HG03135 (cell line): ENCODE data around the gene ZFP57.

Experiments used
- ATAC-seq: cut with Tn5 transposase; IDR thresholded peaks from one replicate; pipeline ENCODE4 v1.9.1; 2021; ENCODE audit warnings: mild to moderate bottlenecking, moderate library complexity; ENCODE audit not compliant: unreplicated experiment

ZFP57 gene

DNA sequence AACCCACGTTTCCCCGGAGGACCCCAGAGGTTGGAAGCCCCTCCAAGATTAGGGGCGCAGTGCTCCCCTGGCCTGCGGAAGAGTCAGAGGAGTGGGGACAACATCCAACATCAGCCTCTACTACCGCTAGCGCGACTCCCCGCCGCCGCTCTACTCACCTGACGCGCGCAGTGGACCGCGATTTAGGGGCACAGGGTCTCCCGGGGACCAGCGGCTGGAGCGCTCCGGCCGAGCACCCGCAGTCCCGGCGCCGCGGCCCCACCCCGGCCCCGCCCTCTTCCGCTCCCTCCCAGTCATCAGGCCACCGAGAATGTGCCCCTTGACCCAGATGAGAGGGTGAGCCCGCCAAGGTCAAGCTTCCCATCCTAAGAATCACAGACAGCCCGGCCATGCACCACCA lies at the start of gene ZFP57:
Gene ZFP57, minus strand, starts transcription at position 249 of the 400 bp plus-strand sequence. CDS start 4,149 bp downstream, outside the sequence.
- ATAC-seq = no peak

DNA sequence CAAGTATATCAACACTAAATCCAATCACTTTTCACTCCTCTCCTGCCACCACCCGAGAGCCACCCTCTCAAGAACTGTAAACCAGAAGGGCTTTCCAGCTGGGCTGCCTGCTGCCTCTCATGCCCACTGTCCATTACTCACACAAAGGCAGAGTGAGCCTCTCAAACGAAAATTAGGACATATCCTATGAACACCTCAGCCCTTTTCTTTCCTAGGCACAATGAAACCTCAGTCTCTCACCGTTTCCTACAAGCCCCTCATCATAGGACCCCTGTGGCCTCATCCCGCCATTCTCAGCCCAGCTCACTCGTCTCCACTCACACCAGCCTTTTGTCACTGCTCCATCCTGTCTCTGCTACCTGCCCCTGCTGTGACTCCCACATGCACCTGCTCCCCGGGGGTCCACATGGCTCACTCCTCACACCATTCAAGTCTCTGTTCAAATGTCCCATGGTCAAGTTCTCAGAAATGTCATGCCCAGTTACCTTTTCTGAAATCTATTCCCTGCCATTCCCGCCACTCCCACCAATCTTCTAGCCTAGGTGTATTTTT lies 49.7 kb upstream of the ZFP57 start:
- ATAC-seq = no peak

DNA sequence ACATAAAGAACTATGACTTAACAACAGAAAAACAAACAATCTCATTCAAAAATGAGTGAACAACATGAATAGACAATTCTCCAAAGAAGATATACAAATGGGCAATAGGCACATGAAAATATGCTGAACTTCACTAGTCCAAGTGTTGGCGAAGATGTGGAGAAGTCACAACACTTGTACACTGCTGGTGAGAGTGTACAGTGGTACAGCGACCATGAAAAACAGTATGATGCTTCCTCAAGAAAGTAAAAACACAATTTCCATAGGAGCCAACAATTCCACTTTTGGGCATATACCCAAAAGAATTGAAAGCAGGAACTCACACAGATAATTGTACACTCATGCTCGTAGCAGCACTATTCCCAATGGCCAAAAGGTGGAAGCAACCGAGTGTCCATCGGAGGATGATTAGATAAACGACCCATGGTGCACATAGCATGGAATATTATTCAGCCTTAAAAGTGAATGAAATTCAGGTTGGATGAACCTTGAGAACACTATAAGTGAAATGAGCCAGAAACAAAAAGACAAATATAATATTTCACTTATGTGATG lies 48.9 kb upstream of the ZFP57 start:
- ATAC-seq = no peak

DNA sequence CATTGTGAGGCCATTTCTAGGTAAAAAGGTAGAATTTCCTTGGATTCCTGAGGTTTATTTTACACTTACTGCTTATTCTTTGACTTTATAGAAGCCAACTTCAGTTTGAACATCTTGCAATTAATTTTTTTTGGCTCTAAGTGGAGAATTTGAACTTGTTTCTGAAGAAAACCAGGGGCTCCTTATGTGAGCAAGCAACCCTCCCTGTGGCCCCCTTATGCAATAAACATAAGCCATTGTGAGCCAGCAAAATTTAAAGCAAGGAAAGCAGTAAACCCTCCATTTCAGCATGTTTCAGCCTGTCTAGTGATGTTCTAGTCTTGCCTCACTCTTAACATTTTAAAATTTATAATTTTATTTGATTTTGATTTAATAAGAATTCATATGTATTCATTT lies 47.9 kb upstream of the ZFP57 start:
- no peak for ATAC-seq

DNA sequence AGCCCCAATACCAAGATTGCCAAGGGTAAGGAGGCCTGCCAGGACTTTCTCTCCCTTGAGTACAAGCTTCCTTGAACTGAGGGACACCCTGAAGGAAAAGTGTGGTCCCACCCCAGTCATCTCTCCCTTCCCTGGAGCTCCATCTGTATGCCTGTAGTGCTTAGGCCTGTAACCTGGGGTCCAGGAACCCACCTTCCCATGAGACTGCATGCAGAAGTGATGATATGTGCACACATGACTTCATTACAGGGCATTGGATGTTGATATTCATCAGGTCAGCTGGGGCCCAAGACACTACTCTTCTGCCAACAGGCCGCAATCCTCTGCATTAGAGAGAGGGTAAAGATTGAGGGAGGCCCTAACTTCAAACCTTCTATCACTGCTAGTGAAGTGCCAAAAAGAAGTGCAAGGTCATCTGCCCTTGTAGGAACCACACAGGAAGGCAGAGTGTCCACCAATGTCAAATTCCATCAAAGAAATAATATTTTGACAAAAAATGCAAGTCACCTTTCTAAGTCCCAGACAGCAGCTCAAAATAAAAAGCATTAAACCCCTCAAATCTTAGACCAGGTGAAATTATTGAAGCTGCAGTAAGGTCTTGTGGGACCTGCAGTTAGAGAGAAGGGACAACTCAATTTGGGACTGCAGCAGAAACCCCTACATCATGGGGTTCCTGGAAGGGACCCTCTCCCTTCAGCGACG lies 47.4 kb upstream of the ZFP57 start:
- no peak for ATAC-seq

DNA sequence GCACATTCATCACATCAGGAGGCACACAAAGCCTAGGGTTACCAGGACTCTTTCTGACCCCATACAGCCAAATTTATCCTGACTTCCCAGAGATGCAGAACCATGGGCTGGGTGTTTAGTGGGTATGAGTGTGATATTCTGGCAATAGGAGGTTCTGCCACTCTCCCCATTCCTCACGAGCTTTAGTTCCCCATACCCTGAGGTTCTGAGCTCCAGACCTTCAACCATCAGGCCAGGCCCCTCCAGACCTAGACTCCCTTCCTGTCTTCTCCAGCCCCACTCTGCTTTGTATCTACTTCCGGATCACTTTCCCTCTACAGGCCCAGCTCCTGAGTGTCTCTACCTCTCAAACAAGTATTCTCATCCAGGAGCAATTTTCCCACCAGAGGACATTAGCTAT lies 46.7 kb upstream of the ZFP57 start:
- no peak for ATAC-seq

DNA sequence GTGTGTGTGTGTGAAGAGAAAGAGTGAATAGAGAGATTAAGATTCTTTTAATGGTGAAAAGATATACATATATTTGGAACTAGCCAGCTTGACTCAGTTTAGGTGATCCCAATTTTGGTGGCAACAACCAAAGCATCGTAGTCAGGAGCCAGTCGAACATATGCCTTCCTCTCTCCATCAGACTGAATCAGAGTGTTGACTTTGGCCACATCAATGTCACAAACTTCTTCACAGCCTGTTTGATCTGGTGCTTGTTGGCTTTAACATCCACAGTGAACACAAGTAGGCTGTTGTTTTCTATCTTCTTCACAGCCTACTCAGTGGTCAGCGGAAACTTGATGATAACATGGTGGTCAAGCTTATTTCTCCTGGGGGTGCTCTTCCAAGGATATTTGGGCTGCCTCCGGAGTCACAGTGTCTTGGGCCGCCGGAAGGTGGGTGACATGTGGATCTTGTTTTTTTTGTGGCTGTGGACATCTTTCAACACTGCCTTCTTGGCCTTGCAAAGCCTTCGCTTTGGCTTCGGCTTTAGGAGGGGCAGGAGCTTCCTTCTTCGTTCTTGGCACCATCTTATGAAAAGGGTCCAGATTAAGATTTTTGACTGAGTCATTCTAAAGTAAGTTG lies 45.7 kb upstream of the ZFP57 start:
- ATAC-seq = no peak

DNA sequence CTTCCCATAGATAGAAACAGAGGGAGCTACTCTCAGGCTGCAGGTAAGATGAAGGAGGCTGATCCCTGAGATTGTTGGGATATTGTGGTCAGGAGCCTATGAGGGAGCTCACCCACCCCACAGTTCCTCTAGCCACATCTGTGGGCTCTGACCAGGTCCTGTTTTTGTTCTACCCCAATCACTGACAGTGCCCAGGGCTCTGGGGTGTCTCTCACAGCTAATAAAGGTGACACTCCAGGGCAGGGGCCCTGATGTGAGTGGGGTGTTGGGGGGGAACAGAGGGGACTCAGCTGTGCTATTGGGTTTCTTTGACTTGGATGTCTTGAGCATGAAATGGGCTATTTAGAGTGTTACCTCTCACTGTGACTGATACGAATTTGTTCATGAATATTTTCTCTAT lies 45.0 kb upstream of the ZFP57 start:
- ATAC-seq = no peak

DNA sequence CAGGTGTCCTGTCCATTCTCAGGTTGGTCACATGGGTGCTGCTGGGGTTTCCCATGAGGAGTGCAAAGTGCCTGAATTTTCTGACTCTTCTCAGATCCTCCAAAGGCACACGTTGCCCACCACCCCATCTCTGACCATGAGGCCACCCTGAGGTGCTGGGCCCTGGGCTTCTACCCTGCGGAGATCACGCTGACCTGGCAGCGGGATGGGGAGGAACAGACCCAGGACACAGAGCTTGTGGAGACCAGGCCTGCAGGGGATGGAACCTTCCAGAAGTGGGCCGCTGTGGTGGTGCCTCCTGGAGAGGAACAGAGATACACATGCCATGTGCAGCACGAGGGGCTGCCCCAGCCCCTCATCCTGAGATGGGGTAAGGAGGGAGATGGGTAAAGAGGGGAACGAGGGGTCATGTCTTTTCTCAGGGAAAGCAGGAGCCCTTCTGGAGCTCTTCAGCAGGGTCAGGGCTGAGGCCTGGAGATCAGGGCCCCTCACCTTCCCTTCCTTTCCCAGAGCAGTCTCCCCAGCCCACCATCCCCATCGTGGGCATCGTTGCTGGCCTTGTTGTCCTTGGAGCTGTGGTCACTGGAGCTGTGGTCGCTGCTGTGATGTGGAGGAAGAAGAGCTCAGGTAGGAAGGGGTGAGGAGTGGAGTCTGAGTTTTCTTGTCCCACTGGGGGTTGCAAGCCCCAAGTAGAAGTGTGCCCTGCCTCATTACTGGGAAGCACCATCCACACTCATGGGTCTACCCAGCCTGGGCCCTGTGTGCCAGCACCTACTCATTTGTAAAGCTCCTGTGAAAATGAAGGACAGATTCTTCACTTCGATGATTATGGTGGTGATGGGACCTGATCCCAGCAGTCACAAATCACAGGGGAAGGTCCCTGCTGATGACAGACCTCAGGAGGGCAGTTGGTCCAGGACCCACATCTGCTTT lies 44.3 kb upstream of the ZFP57 start:
- no peak for ATAC-seq

DNA sequence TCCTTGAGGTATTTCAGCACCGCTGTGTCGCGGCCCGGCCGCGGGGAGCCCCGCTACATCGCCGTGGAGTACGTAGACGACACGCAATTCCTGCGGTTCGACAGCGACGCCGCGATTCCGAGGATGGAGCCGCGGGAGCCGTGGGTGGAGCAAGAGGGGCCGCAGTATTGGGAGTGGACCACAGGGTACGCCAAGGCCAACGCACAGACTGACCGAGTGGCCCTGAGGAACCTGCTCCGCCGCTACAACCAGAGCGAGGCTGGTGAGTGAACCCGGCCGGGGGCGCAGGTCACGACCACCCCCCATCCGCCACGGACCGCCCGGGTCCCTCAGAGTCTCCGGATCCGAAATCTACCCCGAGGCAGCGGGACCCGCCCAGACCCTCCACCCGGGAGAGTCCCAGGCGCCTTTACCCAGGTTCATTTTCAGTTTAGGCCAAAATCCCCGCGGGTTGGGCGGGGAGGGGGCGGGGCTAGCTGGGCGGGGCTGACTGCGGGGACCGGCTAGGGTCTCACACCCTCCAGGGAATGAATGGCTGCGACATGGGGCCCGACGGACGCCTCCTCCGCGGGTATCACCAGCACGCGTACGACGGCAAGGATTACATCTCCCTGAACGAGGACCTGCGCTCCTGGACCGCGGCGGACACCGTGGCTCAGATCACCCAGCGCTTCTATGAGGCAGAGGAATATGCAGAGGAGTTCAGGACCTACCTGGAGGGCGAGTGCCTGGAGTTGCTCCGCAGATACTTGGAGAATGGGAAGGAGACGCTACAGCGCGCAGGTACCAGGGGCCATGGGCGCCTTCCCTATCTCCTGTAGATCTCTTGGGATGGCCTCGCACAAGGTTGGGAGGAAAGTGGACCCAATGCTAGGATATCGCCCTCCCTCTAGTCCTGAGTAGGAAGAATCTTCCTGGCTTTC lies 43.0 kb upstream of the ZFP57 start:
- peak; percentile 19 for ATAC-seq

DNA sequence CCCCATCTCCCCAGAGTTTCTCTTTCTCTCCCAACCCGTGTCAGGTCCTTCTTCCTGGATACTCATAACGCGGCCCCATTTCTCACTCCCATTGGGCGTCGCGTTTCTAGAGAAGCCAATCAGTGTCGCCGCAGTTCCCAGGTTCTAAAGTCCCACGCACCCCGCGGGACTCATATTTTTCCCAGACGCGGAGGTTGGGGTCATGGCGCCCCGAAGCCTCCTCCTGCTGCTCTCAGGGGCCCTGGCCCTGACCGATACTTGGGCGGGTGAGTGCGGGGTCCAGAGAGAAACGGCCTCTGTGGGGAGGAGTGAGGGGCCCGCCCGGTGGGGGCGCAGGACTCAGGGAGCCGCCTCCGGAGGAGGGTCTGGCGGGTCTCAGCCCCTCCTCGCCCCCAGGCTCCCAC lies 42.3 kb upstream of the ZFP57 start, which contains the start of gene HLA-F:
Gene HLA-F, plus strand, starts transcription at position 173 of the 404 bp plus-strand sequence. Its CDS starts 30 bp downstream, at position 203.
- ATAC-seq = peak; percentile 82

DNA sequence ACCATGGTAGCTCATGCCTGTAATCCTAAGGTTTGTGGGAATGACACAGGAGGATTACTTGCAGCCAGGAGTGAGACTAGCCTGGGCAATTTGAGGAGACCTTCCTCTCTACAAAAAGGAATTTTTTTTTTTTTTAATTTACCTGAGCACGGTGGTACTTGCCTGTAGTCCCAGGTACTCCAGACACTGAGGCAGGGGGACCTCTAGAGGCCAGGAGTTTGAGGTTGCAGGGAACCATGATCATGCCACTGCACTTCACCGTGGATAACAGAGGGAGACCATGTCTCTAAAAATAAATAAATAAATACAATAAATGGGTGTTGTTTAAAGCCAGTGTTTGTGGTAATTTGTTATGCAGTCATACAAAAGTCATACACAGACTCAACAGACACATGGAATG lies 39.9 kb upstream of the ZFP57 start:
- ATAC-seq = no peak

DNA sequence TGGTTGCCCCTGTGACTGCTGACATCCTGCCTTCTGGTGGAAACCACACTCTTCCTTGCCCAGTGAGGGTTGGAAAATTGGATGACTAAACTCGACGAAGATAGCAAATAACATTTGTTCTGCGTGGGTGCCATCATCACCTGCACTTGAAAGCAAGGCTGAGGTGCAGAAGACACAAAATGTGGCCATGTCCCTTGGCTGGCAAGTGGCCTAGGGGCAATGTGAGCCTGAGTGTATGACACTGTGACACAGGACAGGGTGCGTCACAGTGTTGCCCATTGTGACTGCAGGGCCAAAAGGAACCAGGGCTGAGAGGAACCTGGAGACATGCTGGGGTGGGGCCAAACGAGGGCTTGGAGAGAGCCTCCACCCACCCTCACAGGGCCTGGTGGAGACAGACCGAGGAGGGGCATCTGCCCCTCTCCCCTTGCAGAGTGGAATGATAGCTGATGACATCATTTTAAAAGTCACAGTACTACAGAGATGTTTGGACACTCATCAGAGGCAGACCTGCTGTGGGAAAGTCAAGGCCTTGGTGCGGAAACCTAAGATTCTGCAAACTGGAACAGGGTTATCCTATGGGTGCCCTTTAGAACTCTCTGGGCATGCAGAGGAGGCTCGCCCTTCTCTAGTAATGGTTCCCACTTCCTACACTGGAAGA lies 29.5 kb upstream of the ZFP57 start:
- no peak for ATAC-seq

DNA sequence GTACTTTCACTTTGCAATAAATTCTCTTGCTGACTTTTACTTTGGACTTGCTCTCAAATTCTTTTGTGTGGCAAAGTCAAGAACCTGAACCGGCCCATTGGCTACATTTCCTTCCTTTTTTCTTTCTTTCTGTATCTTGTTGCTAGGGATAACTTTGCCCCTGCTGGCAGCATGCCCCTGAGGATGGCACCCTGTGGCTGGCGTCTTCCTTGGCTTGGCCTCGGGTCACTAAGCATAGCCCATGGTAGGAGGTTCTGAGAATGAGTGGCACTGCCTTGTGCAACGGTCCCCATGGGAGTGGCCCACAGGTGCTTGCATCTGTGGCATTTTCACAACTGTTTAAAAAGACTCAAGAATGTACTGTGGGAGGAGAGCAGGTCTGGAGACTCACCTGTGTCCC lies 28.2 kb upstream of the ZFP57 start:
- no peak for ATAC-seq

DNA sequence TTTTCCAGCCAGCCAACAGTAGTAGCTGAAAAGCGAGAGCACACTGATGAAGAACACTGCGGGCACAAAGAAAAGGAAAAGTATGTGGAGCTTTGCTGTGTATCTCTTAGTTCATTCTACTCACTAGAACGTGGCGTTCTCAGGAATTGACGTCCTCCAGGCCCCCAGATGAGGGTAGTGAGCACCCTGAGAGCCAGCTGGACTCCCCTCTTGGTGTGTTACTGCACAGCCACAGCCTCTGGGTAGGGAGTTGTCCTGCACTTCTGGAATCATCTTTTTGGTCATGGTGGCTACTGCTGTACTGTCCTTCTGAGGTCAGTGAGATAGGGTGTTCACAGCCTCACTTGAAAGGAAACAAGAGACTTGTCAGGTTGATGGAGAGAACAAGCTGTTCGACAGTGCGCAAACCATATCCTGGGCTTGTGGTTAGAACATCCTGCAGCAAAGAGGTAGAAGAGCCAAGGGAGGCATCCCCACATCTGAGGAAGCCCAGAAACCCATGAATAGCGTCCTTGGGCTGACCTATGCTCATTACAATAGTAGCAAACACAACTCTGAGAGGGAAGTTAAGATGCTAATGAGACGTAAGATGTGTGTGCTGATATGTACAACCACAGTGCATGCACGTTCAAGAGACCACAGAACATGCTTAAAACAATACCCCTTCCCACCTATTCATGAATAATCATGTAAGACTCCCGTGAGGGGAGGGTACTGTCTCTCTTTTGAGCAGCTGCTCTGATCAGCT lies 27.7 kb upstream of the ZFP57 start:
- ATAC-seq = no peak

DNA sequence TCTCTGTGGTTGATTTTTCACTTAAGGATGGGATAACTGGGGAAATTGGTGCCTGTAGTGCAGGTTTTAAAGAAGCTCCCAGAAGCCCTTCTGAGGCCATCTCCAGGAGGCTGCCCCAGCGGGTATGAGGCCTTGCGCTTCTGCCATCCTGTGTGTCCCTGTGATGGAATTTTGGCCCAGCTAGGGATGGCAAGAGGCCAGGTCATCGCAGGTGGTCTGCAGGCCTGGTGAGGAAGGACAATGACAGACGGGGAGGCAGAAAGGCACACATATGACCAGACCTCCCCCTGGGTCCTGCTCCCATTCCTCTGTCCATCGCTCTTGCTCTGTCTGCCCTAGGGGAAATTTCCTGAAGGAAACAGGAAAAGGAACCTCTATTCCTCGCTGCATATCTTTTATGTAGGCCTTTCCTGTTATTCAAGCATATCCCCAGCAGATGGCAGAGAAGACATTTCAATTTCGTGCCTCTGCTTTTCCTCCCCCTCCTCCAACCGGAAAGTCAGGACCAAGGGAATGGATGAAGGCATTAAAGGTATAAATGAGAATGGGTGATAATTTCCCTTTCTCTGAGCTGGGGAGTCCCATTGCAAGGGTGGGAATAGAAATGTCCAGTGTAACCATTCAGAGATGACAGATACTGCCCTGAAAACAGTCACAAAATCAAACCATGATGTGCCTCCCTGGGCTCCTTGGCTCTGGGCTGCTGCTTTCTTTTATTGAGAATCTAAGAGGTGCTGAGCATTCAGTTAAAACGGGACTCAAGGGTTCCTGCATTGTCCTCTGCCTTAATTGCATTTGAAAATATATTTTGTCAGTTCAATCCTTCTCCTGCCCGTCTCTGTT lies 24.7 kb upstream of the ZFP57 start:
- no peak for ATAC-seq

DNA sequence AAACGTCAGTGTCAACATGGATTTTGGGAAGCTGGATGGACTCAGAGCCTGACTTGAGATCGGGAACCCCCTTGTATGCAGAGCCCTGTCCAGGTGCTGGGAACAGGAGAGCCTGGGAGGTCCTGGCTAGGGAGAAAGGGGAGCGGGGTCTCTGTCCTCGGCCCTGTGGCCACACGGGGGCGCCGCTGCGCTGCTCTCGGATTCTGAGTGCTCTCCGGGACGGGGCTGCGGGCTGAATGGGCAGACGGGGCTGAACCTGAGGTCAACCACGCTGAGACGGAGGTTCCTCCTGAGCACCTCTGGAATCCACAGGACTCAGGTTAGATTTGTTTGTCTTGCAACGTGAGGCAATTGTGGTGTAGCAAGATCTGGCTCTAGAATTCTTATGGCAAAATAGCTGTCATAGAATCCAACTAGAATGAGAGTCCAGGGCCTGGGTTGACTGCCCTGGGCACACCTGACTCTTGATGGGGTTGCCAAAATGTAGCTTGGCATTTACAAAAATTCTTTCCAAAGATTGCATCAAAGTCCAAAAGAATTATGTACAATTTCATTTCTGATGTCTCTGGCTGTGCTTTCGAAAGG lies 21.7 kb upstream of the ZFP57 start:
- ATAC-seq = no peak
